HG02588 (cell line): ENCODE measurements around the gene SSMEM1.
"Not testable (repeated sequence)": the region's sequence is repeated elsewhere in the genome, so short reads cannot be mapped to it uniquely, and the experiment has no call there.

ENCODE experiments used
- ATAC-seq: cut with Tn5 transposase; IDR thresholded peaks from one replicate; pipeline ENCODE4 v1.9.1; 2021; ENCODE audit warnings: mild to moderate bottlenecking, moderate library complexity; ENCODE audit not compliant: unreplicated experiment

The SSMEM1 gene

GRCh38 chr7:130243486-130243885, 35.8 kb downstream of the SSMEM1 start:
- ATAC-seq: not testable (repeated sequence)

- not testable (repeated sequence) for ATAC-seq
Observed at GRCh38 chr7:130246491-130246890, 38.8 kb downstream of the SSMEM1 start.

GRCh38 chr7:130248842-130249241, 41.2 kb downstream of the SSMEM1 start:
- not testable (repeated sequence) for ATAC-seq

GRCh38 chr7:130249626-130250025, 42.0 kb downstream of the SSMEM1 start:
- ATAC-seq: not testable (repeated sequence)

- ATAC-seq: no peak
Observed at GRCh38 chr7:130254555-130254954, 46.9 kb downstream of the SSMEM1 start.

- no peak for ATAC-seq
Observed at GRCh38 chr7:130256704-130257103, 49.0 kb downstream of the SSMEM1 start.

DNA sequence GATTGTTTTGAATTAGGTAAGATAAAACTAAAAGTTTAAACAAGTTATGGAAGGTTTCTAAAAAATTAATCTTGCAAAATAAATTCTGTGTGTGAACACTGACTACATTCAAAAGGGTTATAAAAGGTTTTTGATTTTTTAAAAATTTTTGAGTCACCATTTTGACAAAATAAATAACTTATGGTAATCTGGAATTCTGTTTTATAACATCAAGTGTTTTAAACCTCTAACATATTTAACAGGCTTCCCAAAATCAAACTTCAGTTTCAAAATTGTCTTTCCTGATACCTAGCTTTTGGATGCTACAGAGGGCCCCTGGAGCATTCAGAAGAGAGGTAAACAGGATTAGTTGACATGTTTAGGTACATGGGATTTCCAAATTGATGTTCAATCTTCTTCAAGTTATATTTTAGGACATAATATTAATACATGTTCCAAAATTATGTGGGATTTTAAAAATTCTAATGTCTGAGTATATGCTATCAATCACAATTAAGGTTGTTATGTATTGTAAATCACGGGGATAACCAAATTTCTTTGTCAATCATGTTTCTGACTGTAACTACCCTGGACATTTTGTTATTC, 50.9 kb downstream of the SSMEM1 start:
- ATAC-seq: no peak

DNA sequence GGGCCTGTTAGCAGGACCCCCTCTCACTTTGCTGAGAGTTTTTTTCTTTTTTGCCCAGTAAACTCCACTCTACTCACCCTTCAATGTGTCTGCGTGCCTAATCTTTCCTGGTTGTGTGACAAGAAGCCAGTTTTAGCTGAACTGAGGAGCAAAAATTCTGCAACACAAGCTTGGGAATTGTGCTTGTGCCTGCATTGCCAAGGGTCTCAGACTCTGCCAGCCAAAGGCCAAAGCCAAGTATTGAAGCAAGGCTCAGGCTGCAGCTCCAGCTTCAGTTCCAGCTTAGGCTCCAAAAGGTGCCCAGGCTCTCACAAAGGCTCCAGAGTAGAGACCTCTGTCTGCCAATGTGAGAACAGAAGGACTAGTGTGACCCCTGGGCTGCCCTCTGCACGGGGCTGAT, 54.8 kb downstream of the SSMEM1 start:
- no peak for ATAC-seq

GRCh38 chr7:130263130-130263529, 55.5 kb downstream of the SSMEM1 start:
- ATAC-seq: no peak
